ENCODE measurements around the gene CEP192. TPM values are rescaled to one million over a fixed set of nuclear protein-coding genes. Genes with fewer than 3 reads are reported as not detected.

The CEP192 gene
- total and polyA plus RNA-seq, 2 of the 13 experiments (the other 11 are each of a cell fraction or from before 2014, with no cell fraction given), result 15.3 to 24.7 TPM

DNA sequence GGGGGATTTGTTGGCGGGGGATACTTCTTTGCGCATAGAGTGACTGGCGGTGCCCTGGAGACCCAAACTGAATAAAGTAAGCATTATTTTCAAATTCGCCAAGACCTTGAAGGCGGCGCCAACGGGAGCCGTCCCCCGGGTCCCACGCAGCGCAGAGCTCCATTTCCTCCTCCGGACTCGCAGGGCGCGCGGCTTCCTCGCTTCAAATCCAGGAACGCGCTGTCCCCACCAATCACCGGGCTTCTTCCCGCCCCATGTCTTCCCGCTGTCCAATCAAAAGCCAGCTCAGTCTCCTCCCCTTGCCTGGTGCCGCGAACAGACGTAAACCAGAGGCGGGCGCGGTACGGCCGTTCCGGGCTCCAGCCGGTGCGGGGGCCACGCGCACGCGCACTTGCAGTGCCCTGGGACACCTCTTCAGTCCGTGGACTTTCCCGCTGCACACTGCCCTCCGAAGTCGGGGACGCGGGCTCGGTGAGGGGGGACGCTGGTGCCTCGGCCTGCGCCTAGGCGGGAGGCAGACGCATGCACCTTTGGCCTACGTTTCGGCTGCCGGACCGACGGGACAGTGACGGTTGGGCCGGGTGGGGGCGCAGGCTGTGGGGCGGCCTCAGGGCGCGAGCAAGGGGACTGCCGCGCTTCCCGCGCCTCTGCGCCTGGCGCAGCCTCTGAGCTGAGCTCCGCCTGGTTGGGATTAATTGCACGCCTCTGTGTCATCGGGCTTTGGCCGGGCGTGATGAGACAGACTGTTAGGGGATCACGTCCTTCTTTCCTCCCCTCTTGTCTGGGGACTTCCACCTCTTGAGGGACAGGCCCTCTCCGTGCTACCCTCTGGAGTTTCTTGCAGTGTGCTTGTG is at the start of gene CEP192 (continued):
- TF ChIP-seq, protein P1, sequence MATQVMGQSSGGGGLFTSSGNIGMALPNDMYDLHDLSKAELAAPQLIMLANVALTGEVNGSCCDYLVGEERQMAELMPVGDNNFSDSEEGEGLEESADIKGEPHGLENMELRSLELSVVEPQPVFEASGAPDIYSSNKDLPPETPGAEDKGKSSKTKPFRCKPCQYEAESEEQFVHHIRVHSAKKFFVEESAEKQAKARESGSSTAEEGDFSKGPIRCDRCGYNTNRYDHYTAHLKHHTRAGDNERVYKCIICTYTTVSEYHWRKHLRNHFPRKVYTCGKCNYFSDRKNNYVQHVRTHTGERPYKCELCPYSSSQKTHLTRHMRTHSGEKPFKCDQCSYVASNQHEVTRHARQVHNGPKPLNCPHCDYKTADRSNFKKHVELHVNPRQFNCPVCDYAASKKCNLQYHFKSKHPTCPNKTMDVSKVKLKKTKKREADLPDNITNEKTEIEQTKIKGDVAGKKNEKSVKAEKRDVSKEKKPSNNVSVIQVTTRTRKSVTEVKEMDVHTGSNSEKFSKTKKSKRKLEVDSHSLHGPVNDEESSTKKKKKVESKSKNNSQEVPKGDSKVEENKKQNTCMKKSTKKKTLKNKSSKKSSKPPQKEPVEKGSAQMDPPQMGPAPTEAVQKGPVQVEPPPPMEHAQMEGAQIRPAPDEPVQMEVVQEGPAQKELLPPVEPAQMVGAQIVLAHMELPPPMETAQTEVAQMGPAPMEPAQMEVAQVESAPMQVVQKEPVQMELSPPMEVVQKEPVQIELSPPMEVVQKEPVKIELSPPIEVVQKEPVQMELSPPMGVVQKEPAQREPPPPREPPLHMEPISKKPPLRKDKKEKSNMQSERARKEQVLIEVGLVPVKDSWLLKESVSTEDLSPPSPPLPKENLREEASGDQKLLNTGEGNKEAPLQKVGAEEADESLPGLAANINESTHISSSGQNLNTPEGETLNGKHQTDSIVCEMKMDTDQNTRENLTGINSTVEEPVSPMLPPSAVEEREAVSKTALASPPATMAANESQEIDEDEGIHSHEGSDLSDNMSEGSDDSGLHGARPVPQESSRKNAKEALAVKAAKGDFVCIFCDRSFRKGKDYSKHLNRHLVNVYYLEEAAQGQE (IDR thresholded peaks at IDR 0.05; ENCODE audit: borderline replicate concordance in 1 of 2, low read depth in 1 of 2, low read length in 2 of 2), result no peak
- TF ChIP-seq ZNF317 (CRISPR knock-in tag; IDR thresholded peaks at IDR 0.05), result peak; percentile 89
- TF ChIP-seq ZNF329 (CRISPR knock-in tag; IDR thresholded peaks at IDR 0.05; ENCODE audit: low read depth), result no peak
- TF ChIP-seq SOX5 (CRISPR knock-in tag; IDR thresholded peaks at IDR 0.05; ENCODE audit: borderline replicate concordance), result peak; percentile 18; the same call in 1 of the 2 replicates
- TF ChIP-seq ZNF556 (CRISPR knock-in tag; IDR thresholded peaks at IDR 0.05; ENCODE audit: borderline replicate concordance), result 0 out of 2 replicates have a peak, but pooled peaks have one; percentile 68
- 0 out of 2 replicates have a peak, but pooled peaks have one; percentile 9 for TF ChIP-seq ZNF644 (CRISPR knock-in tag; IDR thresholded peaks at IDR 0.05; ENCODE audit: low read depth)
- TF ChIP-seq, protein P2, sequence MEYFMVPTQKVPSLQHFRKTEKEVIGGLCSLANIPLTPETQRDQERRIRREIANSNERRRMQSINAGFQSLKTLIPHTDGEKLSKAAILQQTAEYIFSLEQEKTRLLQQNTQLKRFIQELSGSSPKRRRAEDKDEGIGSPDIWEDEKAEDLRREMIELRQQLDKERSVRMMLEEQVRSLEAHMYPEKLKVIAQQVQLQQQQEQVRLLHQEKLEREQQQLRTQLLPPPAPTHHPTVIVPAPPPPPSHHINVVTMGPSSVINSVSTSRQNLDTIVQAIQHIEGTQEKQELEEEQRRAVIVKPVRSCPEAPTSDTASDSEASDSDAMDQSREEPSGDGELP (IDR thresholded peaks at IDR 0.05; ENCODE audit: borderline replicate concordance, low read depth), result 0 out of 2 replicates have a peak, but pooled peaks have one; percentile 3
- peak; percentile 93; the same call in 1 of the 2 replicates for TF ChIP-seq ZNF180 (CRISPR knock-in tag; IDR thresholded peaks at IDR 0.05; ENCODE audit: borderline replicate concordance, low read depth)
- peak; percentile 25; the same call in 1 of the 2 replicates for TF ChIP-seq FOXJ3 (CRISPR knock-in tag; IDR thresholded peaks at IDR 0.05; ENCODE audit: borderline replicate concordance)
- peak; percentile 88 for TF ChIP-seq SAP130 (CRISPR knock-in tag; IDR thresholded peaks at IDR 0.05; ENCODE audit: low read depth)
- TF ChIP-seq CEBPG (CRISPR knock-in tag; IDR thresholded peaks at IDR 0.05), result peak; percentile 8; the same call in 1 of the 2 replicates
- no peak for TF ChIP-seq FOXA1 (IDR thresholded peaks at IDR 0.05)
- peak; percentile 7; the same call in 1 of the 2 replicates for TF ChIP-seq FOXA1 (CRISPR knock-in tag; IDR thresholded peaks at IDR 0.05)
- TF ChIP-seq AKAP8 (CRISPR knock-in tag; IDR thresholded peaks at IDR 0.05), result peak; percentile 91
- peak; percentile 76; the same call in 1 of the 2 replicates for TF ChIP-seq SMAD1 (CRISPR knock-in tag; IDR thresholded peaks at IDR 0.05; ENCODE audit: borderline replicate concordance, low read depth)
- peak; percentile 66 for TF ChIP-seq FOXO1 (CRISPR knock-in tag; IDR thresholded peaks at IDR 0.05)
- TF ChIP-seq, protein P3, sequence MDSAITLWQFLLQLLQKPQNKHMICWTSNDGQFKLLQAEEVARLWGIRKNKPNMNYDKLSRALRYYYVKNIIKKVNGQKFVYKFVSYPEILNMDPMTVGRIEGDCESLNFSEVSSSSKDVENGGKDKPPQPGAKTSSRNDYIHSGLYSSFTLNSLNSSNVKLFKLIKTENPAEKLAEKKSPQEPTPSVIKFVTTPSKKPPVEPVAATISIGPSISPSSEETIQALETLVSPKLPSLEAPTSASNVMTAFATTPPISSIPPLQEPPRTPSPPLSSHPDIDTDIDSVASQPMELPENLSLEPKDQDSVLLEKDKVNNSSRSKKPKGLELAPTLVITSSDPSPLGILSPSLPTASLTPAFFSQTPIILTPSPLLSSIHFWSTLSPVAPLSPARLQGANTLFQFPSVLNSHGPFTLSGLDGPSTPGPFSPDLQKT (CRISPR knock-in tag; IDR thresholded peaks at IDR 0.05; ENCODE audit: borderline replicate concordance), result peak; percentile 67; the same call in 1 of the 2 replicates
- no peak for TF ChIP-seq PHB2 (IDR thresholded peaks at IDR 0.05; ENCODE audit: partially characterized antibody)
- TF ChIP-seq RBM39 (IDR thresholded peaks at IDR 0.05; ENCODE audit: low read depth, low read length, poor library complexity, severe bottlenecking), result no peak
- TF ChIP-seq, protein P4, sequence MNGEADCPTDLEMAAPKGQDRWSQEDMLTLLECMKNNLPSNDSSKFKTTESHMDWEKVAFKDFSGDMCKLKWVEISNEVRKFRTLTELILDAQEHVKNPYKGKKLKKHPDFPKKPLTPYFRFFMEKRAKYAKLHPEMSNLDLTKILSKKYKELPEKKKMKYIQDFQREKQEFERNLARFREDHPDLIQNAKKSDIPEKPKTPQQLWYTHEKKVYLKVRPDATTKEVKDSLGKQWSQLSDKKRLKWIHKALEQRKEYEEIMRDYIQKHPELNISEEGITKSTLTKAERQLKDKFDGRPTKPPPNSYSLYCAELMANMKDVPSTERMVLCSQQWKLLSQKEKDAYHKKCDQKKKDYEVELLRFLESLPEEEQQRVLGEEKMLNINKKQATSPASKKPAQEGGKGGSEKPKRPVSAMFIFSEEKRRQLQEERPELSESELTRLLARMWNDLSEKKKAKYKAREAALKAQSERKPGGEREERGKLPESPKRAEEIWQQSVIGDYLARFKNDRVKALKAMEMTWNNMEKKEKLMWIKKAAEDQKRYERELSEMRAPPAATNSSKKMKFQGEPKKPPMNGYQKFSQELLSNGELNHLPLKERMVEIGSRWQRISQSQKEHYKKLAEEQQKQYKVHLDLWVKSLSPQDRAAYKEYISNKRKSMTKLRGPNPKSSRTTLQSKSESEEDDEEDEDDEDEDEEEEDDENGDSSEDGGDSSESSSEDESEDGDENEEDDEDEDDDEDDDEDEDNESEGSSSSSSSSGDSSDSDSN (CRISPR knock-in tag; IDR thresholded peaks at IDR 0.05), result peak; percentile 98
- peak; percentile 94 for TF ChIP-seq ZNF350 (CRISPR knock-in tag; IDR thresholded peaks at IDR 0.05; ENCODE audit: borderline replicate concordance, low read depth)
- peak; percentile 47; the same call in 1 of the 2 replicates for TF ChIP-seq FOSL2 (CRISPR knock-in tag; IDR thresholded peaks at IDR 0.05)

Data from HepG2 (cell line).